GM23248 (cell line): ENCODE data around the gene CTNNAL1. TPM values are rescaled to one million over a fixed set of nuclear protein-coding genes. Genes with fewer than 3 reads are reported as not detected.

Source experiments
- DNase-seq: peaks from one replicate; pipeline ENCODE4 v3.0.0-alpha.2; 2015
- H2AFZ ChIP-seq: fragments of 200-600 bp; sonication (generic); 2 replicates; pipeline ENCODE4 v1.6.1; 2016; ENCODE audit warnings: antibody characterized with exemption
- H3F3A ChIP-seq: fragments of 200-600 bp; sonication (generic); 2 replicates; pipeline ENCODE4 v1.6.1; 2016; ENCODE audit warnings: mild to moderate bottlenecking, antibody characterized with exemption, mixed run types; ENCODE audit not compliant: insufficient read depth
- H3K27ac ChIP-seq: fragments of 200-600 bp; sonication (generic); 2 replicates; pipeline ENCODE4 v1.5.1; 2016; ENCODE audit warnings: mild to moderate bottlenecking
- H3K27me3 ChIP-seq: fragments of 200-600 bp; sonication (generic); replicated peaks from 2 replicates; pipeline ENCODE4 v1.6.1; 2016; ENCODE audit warnings: mild to moderate bottlenecking; ENCODE audit not compliant: insufficient read depth
- H3K36me3 ChIP-seq: fragments of 200-600 bp; sonication (generic); 2 replicates; pipeline ENCODE4 v1.6.1; 2016; ENCODE audit warnings: low read depth, mild to moderate bottlenecking
- H3K4me1 ChIP-seq: fragments of 200-600 bp; sonication (generic); 2 replicates; pipeline ENCODE4 v1.6.1; 2016; ENCODE audit warnings: mild to moderate bottlenecking; ENCODE audit not compliant: insufficient read depth
- H3K4me2 ChIP-seq: fragments of 200-600 bp; sonication (generic); one replicate; pipeline ENCODE4 v1.6.1; 2016; ENCODE audit warnings: mild to moderate bottlenecking; ENCODE audit not compliant: unreplicated experiment
- H3K4me3 ChIP-seq: fragments of 200-600 bp; sonication (generic); 2 replicates; pipeline ENCODE4 v1.5.1; 2016; ENCODE audit warnings: mild to moderate bottlenecking
- H3K79me2 ChIP-seq: fragments of 200-600 bp; sonication (generic); 2 replicates; pipeline ENCODE4 v1.6.1; 2016; ENCODE audit warnings: mild to moderate bottlenecking; ENCODE audit not compliant: insufficient read depth
- H3K9ac ChIP-seq: fragments of 200-600 bp; sonication (generic); 2 replicates; pipeline ENCODE4 v1.6.1; 2016; ENCODE audit warnings: mild to moderate bottlenecking
- H3K9me2 ChIP-seq: fragments of 200-600 bp; sonication (generic); 2 replicates; pipeline ENCODE4 v1.6.1; 2016; ENCODE audit warnings: mixed run types, mild to moderate bottlenecking, moderate library complexity; ENCODE audit not compliant: insufficient read depth
- H3K9me3 ChIP-seq: fragments of 200-600 bp; sonication (generic); one replicate; pipeline ENCODE4 v1.6.1; 2017; ENCODE audit warnings: low read depth
- H4K20me1 ChIP-seq: fragments of 200-600 bp; sonication (generic); 2 replicates; pipeline ENCODE4 v1.6.0; 2016; ENCODE audit not compliant: insufficient read depth
- EZH2 ChIP-seq: fragments of 200-600 bp; sonication (generic); IDR thresholded peaks from 2 replicates; pipeline ENCODE4 v1.6.1; 2018; ENCODE audit warnings: antibody characterized with exemption, mild to moderate bottlenecking; ENCODE audit not compliant: insufficient read depth, poor library complexity, severe bottlenecking
- EZH2phosphoT487 ChIP-seq: fragments of 200-600 bp; sonication (generic); IDR thresholded peaks from 2 replicates; pipeline ENCODE4 v1.6.1; 2018; ENCODE audit warnings: antibody characterized with exemption, moderate library complexity, mild to moderate bottlenecking, low read depth; ENCODE audit not compliant: insufficient read depth
- WGBS, 2 experiments: methylation state at CpG; one replicate each; pipeline ENCODE4 v1.1.6; 2015 to 2017; ENCODE audit warnings: low lambda C conversion rate in 2 of 2, low coverage in 1 of 2; ENCODE audit errors: missing lambda C conversion rate in 2 of 2; 5-methylcytosine and 5-hydroxymethylcytosine counted together
- in situ Hi-C: fragments of 300-500 bp; cut with MboI; formaldehyde crosslinking; loops from 2 replicates; pipeline ENCODE4 v1.15.0; 2020
- polyA plus RNA-seq: library from polyadenylated mRNA; unstranded; fragments of >200 nt; fragmentation: Nextera tagmentation; extraction: Ambion mirVana; gene quantifications from 2 replicates; pipeline ENCODE4 v1.2.1, GENCODE V29; 2016
- total RNA-seq: library from RNA; depleted of rRNA; stranded (reverse); fragments of >200 nt; shearing (Covaris generic); gene quantifications from 2 replicates; pipeline ENCODE4 v1.2.3, GENCODE V29; 2014

The CTNNAL1 gene
- total and polyA plus RNA-seq, 2 experiments from 2014 or later, result 97.9 to 119 TPM

GRCh38 chr9:109052416-109052815 lies 39.1 kb upstream of the CTNNAL1 start:
- 36 to 38% methylated on average over 2 of the region's 2 CpGs for WGBS, 2 experiments
- TF ChIP-seq EZH2, result no peak
- in situ Hi-C loops, result no loop called here
- Histone ChIP-seq H3K4me3 (no peak overlapping the region), H3K27ac (peak overlapping the region; percentile 8; the same call in 1 of the 2 replicates), H3K9ac (no peak overlapping the region), H2AFZ (no peak overlapping the region), H3F3A (no peaks in the 10 kb centered on the region), H3K9me2 (no peaks in the 10 kb centered on the region), H3K4me1 (peaks cover 5% of the 10 kb centered on the region), H3K4me2 (no peak overlapping the region), H3K9me3 (no peaks in the 10 kb centered on the region), H3K79me2 (no peaks in the 10 kb centered on the region), H3K36me3 (peaks cover 30% of the 10 kb centered on the region), H4K20me1 (no peaks in the 10 kb centered on the region), H3K27me3 (no peaks in the 10 kb centered on the region)
- peak; percentile 52 for DNase-seq

- no peaks in the 10 kb centered on the region for H3K79me2 ChIP-seq
- 95 to 100% methylated on average over 1 of the region's 1 CpG for WGBS, 2 experiments
- TF ChIP-seq EZH2 (no peak), EZH2phosphoT487 (no peak)
- H3K36me3 ChIP-seq, result peaks cover 33% of the 10 kb centered on the region
- H4K20me1 ChIP-seq, result no peaks in the 10 kb centered on the region
- H3K4me3 ChIP-seq, result no peak overlapping the region
- no peak overlapping the region for H3K27ac ChIP-seq
- no peak overlapping the region for H3K9ac ChIP-seq
- H3K27me3 ChIP-seq, result no peaks in the 10 kb centered on the region
- H3K9me3 ChIP-seq, result no peaks in the 10 kb centered on the region
- in situ Hi-C loops, result no loop called here
- DNase-seq, result no peak
- H3K4me2 ChIP-seq, result no peak overlapping the region
- no peak overlapping the region for H2AFZ ChIP-seq
- 0 out of 2 replicates have a peak, but pooled peaks cover 6% of the 10 kb centered on the region for H3K9me2 ChIP-seq
- peaks cover 5% of the 10 kb centered on the region for H3K4me1 ChIP-seq
- H3F3A ChIP-seq, result no peaks in the 10 kb centered on the region; the same call in 1 of the 2 replicates
These were observed 38.4 kb upstream of the CTNNAL1 start for GRCh38 chr9:109051733-109052132.

DNA sequence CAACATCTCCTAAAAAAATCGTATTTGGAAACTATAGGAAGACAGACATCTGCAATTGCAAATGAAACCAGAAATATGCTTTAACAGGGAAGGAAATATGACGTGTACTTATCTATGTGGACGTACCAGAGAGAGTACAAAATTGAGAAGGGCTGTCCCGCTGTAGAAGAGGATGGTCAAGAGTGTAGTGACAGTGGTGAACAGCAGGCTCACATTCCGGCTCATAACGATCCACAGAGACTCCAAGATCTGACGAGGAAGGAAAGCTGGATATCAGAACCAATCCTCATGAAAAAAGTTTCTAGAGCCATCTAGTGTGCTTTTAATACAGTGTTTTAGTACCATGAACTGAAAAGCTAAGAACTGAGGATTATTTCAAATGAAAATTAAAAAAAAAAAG lies 37.1 kb upstream of the CTNNAL1 start:
- 76 to 77% methylated on average over 7 of the region's 7 CpGs for WGBS, 2 experiments
- Histone ChIP-seq H3K27ac (no peak overlapping the region), H3K79me2 (no peaks in the 10 kb centered on the region), H3K9me3 (no peaks in the 10 kb centered on the region), H3K4me2 (no peak overlapping the region), H3K4me3 (no peak overlapping the region), H3K9ac (no peak overlapping the region), H3F3A (no peaks in the 10 kb centered on the region; the same call in 1 of the 2 replicates), H3K27me3 (no peaks in the 10 kb centered on the region), H3K9me2 (0 out of 2 replicates have a peak, but pooled peaks cover 6% of the 10 kb centered on the region), H3K36me3 (peaks cover 34% of the 10 kb centered on the region), H2AFZ (no peak overlapping the region), H4K20me1 (no peaks in the 10 kb centered on the region), H3K4me1 (peaks cover 5% of the 10 kb centered on the region)
- in situ Hi-C loops, result no loop called here
- TF ChIP-seq EZH2phosphoT487, result no peak
- no peak for TF ChIP-seq EZH2
- DNase-seq, result no peak

DNA sequence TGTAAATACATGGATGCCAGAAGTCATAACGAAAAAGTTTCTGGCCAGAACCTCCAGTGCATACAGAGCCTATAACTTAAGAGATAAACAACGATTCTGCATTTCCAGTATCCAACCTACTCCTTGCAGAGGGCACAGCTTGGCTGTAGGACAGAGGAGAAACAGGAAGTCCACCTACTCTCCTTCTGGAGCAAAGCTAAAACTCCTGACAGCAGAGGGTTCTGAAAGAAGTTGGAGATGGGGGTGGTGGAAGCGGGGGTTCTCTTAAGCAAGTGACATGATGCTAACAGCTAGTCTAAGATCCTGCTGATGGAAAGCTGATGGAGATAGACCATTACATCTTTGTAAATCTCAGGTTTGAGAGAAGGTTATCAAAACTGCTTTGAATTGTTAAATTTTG lies 35.5 kb upstream of the CTNNAL1 start:
- Histone ChIP-seq H3K9ac (no peak overlapping the region), H3K27ac (no peak overlapping the region), H4K20me1 (no peaks in the 10 kb centered on the region), H3K4me1 (peaks cover 5% of the 10 kb centered on the region), H3K4me2 (no peak overlapping the region), H3K9me2 (0 out of 2 replicates have a peak, but pooled peaks cover 6% of the 10 kb centered on the region), H3F3A (no peaks in the 10 kb centered on the region; the same call in 1 of the 2 replicates), H3K27me3 (no peaks in the 10 kb centered on the region), H3K4me3 (no peak overlapping the region), H3K36me3 (peaks cover 37% of the 10 kb centered on the region), H2AFZ (no peak overlapping the region), H3K9me3 (no peaks in the 10 kb centered on the region), H3K79me2 (no peaks in the 10 kb centered on the region)
- no peak for DNase-seq
- in situ Hi-C loops, result no loop called here
- 97 to 98% methylated on average over 3 of the region's 3 CpGs for WGBS, 2 experiments
- TF ChIP-seq EZH2 (no peak), EZH2phosphoT487 (no peak)

GRCh38 chr9:109047259-109047658 lies 34.0 kb upstream of the CTNNAL1 start:
- H3K4me3 ChIP-seq, result no peak overlapping the region
- no peak overlapping the region for H3K4me2 ChIP-seq
- no peaks in the 10 kb centered on the region for H3K79me2 ChIP-seq
- no peak overlapping the region for H2AFZ ChIP-seq
- DNase-seq, result no peak
- in situ Hi-C loops, result no loop called here
- H3K9ac ChIP-seq, result no peak overlapping the region
- H3K27me3 ChIP-seq, result no peaks in the 10 kb centered on the region
- TF ChIP-seq EZH2phosphoT487, result no peak
- TF ChIP-seq EZH2, result no peak
- WGBS, 2 experiments, result 96 to 100% methylated on average over 2 of the region's 2 CpGs
- H3K9me3 ChIP-seq, result no peaks in the 10 kb centered on the region
- H3F3A ChIP-seq, result no peaks in the 10 kb centered on the region; the same call in 1 of the 2 replicates
- peaks cover 44% of the 10 kb centered on the region for H3K36me3 ChIP-seq
- no peaks in the 10 kb centered on the region for H4K20me1 ChIP-seq
- H3K9me2 ChIP-seq, result 0 out of 2 replicates have a peak, but pooled peaks cover 6% of the 10 kb centered on the region
- H3K27ac ChIP-seq, result no peak overlapping the region
- no peaks in the 10 kb centered on the region for H3K4me1 ChIP-seq
